ENCODE measurements around the gene SDF4.

The SDF4 gene

DNA sequence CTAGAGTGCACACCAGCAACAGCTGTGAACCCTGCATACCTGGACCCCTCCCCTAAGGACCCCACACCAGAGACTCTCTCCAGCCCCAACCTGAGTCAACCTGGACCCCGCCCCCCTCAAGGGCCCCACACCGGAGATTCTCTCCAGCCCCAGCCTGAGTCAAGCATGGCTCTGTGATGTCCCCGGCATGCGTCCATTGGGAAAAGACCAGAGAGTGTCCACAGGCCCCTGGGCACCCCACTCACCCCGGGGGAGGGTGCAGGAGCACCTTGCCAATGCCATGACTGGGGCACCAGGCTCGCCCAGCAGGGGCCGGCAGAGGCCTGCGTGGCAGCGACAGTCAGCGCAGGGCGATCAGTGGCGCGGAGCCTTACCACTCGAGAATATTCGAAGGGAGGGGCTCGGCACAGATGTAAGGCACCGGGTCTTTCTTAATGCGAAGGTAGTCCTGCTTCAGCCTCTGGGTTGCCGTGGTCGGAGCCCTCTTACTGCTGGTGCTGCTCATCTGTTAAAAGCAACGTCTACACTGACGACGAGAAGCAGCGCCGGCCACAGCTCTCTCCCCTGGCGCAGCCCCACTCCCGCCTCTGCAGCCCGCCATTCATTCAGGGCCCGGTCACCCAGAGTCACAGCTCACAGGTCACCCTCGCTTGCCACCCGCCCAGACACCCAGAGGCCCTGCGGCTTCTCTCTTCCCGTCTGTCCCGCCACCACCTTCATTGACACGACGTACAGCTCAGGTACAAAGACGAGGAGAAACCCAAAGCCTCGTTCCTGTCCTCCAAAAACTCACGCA lies 35.9 kb upstream of the SDF4 start:
- no peaks in the 10 kb centered on the region for H3K27me3 Mint-ChIP-seq (ENCODE audit: low read depth)
- peaks cover 34% of the 10 kb centered on the region for H3K36me3 Mint-ChIP-seq (ENCODE audit: low read depth)
- no peaks in the 10 kb centered on the region for H3K9me3 Mint-ChIP-seq
- no peak overlapping the region for H3K27ac Mint-ChIP-seq
- no peak overlapping the region for H3K4me3 Mint-ChIP-seq
- DNase-seq (ENCODE audit: low spot score) = no peak
- H3K4me1 Mint-ChIP-seq (ENCODE audit: low read depth) = peaks cover 24% of the 10 kb centered on the region

DNA sequence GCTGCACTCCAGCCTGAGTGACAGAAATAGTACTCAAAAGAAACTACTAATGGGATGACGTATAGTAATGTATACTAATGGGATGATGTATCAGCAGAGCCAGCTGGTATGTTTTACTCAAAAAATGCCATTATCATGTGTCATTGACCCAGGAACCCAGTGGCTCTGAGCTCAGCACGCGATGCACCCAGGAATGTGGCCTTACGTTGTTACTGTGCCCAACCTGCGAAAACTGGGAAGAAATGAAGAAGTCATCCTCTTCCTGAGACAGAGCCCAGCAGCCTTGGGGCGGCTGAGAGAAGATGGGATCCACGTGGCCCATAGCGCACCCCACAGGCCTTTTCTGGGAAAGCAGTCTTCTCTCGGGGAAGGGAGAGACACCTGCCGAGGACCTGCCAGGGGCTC lies 33.1 kb upstream of the SDF4 start:
- DNase-seq (ENCODE audit: low spot score) = no peak
- H3K36me3 Mint-ChIP-seq (ENCODE audit: low read depth) = peaks cover 35% of the 10 kb centered on the region
- peaks cover 2% of the 10 kb centered on the region for H3K4me1 Mint-ChIP-seq (ENCODE audit: low read depth)

DNA sequence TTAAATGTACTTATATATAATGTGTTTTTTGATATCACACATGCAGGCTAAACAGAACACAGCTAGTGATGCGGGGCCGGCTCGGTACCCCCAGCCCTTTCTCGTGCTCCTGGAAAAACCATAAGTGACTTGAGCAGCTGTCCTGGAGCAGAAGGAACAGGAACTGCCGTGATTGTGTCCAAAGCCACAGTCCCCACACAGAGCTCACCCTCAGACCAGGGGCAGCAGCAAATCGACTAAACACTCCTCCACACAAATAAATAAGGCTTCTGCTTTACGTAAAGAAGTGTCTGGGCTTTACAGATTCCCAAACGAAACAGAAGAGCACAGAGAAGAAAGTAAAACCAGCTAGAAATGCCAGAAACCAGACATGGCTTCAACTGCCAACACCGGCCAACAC lies 32.2 kb upstream of the SDF4 start:
- Mint-ChIP-seq H3K4me1 (ENCODE audit: low read depth) (peaks cover 2% of the 10 kb centered on the region), H3K36me3 (ENCODE audit: low read depth) (peaks cover 40% of the 10 kb centered on the region), H3K9me3 (no peaks in the 10 kb centered on the region), H3K4me3 (no peak overlapping the region), H3K27ac (no peak overlapping the region), H3K27me3 (ENCODE audit: low read depth) (no peaks in the 10 kb centered on the region)
- no peak for DNase-seq (ENCODE audit: low spot score)

More for the DNA sequence above, 33.1 kb upstream of the SDF4 start:
- no peak overlapping the region for H3K4me3 Mint-ChIP-seq
- no peak overlapping the region for H3K27ac Mint-ChIP-seq
- no peaks in the 10 kb centered on the region for H3K27me3 Mint-ChIP-seq (ENCODE audit: low read depth)
- no peaks in the 10 kb centered on the region for H3K9me3 Mint-ChIP-seq

DNA sequence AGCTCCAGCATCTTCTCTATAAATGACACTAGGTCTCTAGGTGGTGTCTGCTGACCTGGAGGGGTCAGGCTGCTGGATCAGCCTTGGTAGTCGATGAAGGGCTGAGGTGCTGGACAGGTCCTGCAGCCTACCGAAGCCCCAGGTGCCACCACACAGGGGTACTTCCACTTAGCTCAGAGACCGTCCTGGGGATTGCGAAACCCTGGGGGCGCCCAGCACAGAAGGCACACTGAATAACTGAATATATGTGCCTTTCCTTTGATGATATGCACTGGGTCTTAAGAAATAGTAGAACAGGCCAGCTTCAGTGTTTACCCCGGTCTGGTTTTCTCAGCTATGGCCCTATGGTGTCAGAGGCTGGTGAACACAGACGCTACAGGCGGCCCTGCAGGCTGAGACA lies 31.0 kb upstream of the SDF4 start:
- Mint-ChIP-seq H3K4me1 (ENCODE audit: low read depth) (peaks cover 4% of the 10 kb centered on the region), H3K36me3 (ENCODE audit: low read depth) (peaks cover 42% of the 10 kb centered on the region)

DNA sequence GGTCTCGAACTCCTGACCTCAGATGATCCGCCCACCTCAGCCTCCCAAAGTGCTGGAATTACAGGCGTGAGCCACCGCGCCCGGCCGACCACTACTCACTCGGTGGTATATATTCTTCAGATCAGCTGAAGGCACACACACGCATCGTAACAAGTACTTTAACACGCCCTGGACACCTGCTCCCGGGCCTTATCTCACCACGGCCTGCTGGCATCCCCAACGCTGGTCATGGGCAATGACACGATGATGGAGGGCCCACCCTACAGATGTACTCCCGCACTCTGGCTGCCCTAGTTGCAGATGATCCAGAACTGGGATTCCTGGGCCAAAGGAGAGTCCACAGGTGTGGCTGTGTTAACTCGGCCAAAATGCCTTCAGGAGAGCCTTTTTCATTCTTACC lies 30.3 kb upstream of the SDF4 start:
- no peaks in the 10 kb centered on the region for H3K27me3 Mint-ChIP-seq (ENCODE audit: low read depth)
- H3K27ac Mint-ChIP-seq = no peak overlapping the region
- H3K9me3 Mint-ChIP-seq = no peaks in the 10 kb centered on the region
- no peak for DNase-seq (ENCODE audit: low spot score)
- no peak overlapping the region for H3K4me3 Mint-ChIP-seq
- peaks cover 41% of the 10 kb centered on the region for H3K36me3 Mint-ChIP-seq (ENCODE audit: low read depth)
- peaks cover 5% of the 10 kb centered on the region for H3K4me1 Mint-ChIP-seq (ENCODE audit: low read depth)

More for the DNA sequence above, 31.0 kb upstream of the SDF4 start:
- Mint-ChIP-seq H3K4me3 (no peak overlapping the region), H3K27me3 (ENCODE audit: low read depth) (no peaks in the 10 kb centered on the region), H3K9me3 (no peaks in the 10 kb centered on the region), H3K27ac (no peak overlapping the region)
- no peak for DNase-seq (ENCODE audit: low spot score)

DNA sequence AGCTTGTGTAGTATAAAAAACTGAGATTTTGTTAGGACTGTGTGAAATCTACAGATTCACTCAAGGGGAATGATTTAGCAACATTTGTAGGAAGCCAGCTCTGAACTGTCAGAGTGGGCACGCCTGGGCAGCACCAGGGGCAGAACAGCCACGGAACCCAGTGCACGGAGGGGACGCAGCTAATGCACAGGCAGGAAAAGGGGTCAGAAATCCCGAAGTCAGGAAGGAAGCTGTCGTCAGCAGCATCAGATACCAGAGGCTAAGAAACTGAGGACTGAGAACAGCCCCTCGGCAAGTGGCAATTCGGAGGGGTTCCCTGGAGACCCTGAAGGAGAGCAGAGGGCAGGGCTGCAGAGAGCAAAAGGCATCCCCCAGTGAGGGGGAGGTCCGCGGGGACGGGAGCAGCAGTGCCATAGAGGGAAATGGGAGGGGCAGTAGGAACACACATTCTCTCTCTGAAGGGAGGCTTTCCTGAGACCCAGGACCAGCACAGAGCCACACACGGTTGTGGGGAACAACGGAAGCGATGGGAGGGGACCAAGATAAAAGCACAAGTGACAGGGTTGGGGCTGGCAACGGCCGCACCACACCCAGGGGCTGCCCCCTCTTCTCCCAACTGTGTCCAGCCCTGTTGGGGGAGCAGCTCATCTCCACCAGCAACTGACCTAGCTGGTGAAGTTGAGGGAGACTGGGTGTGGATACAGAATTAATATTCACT lies 29.2 kb upstream of the SDF4 start:
- peaks cover 5% of the 10 kb centered on the region for H3K4me1 Mint-ChIP-seq (ENCODE audit: low read depth)
- no peaks in the 10 kb centered on the region for H3K9me3 Mint-ChIP-seq
- peak overlapping the region; percentile 55 for H3K27ac Mint-ChIP-seq
- H3K4me3 Mint-ChIP-seq = peak overlapping the region; percentile 37
- no peaks in the 10 kb centered on the region for H3K27me3 Mint-ChIP-seq (ENCODE audit: low read depth)
- DNase-seq (ENCODE audit: low spot score) = no peak
- H3K36me3 Mint-ChIP-seq (ENCODE audit: low read depth) = peaks cover 42% of the 10 kb centered on the region

DNA sequence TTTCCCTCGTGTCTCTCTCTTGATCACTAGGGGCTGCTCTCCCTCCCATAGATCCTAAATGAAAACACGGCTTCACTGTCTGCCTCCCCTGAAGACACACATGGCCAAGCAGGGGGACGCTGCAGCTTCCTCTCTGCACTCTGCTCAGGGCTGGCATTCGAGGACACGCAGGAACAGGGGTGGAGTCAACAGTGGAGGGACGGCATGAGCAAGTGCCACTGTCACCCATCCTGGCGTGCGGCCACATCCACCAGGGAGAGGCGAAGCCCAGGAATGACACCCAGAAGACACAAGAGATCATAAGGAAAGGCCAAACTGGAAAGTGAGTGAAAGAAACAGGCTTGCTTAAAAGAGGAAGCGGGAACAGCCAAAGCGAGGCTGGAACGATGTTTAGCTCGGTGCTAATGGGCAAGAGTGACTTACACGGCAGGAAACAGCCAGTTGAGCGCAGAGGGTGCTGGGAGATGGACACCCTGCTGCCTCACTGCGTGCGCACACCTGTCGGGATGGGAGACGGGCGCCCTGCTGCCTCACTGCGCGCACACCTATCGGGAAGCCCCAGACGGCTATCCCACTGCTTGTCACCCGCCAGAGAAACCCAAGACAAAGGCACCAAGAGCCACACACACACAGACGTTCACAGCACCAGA lies 28.3 kb upstream of the SDF4 start:
- no peaks in the 10 kb centered on the region for H3K27me3 Mint-ChIP-seq (ENCODE audit: low read depth)
- no peak overlapping the region for H3K4me3 Mint-ChIP-seq
- peaks cover 5% of the 10 kb centered on the region for H3K4me1 Mint-ChIP-seq (ENCODE audit: low read depth)
- H3K27ac Mint-ChIP-seq = peak overlapping the region; percentile 45
- no peak for DNase-seq (ENCODE audit: low spot score)
- H3K36me3 Mint-ChIP-seq (ENCODE audit: low read depth) = peaks cover 38% of the 10 kb centered on the region
- no peaks in the 10 kb centered on the region for H3K9me3 Mint-ChIP-seq

DNA sequence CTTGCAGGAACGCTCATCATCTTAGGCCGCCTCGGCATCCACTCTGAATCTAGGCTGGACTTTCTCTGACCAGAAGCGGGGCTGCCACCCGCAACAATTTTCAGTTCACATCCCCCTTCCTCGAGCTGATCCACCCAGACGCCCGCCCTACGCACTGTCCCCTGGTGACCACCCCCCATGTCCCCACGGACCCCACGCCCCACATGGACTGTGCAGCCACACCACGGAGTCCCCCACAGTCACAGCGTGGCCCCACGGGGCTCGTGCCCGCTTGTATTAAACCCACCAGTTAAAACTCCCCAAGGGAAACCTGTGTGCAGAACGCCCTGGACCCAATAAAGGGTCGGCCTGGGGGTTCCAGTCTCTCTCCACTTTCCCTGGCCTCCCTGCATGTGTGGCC lies 27.7 kb upstream of the SDF4 start:
- Mint-ChIP-seq H3K36me3 (ENCODE audit: low read depth) (peaks cover 43% of the 10 kb centered on the region), H3K4me3 (no peak overlapping the region), H3K9me3 (no peaks in the 10 kb centered on the region), H3K4me1 (ENCODE audit: low read depth) (peaks cover 5% of the 10 kb centered on the region), H3K27ac (peak overlapping the region; percentile 45), H3K27me3 (ENCODE audit: low read depth) (no peaks in the 10 kb centered on the region)
- no peak for DNase-seq (ENCODE audit: low spot score)

DNA sequence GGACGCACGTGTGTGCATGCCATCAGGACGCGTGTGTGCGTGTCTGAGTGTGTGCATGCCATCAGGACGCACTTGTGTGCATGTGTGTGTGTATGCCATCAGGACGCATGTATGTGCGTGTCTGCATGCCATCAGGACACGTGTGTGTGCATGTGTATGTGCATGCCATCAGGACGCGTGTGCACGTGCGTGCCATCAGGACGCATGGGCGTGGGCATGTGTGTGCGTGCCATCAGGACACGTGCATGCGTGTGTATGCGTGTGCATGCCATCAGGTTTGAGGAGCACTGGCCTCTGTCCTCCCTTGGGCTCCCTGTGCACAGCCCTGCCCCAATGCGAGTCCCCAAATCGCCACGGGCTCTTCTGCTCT lies 27.3 kb upstream of the SDF4 start:
- Mint-ChIP-seq H3K4me3 (no peak overlapping the region), H3K4me1 (ENCODE audit: low read depth) (peaks cover 5% of the 10 kb centered on the region), H3K27me3 (ENCODE audit: low read depth) (no peaks in the 10 kb centered on the region), H3K9me3 (no peaks in the 10 kb centered on the region), H3K36me3 (ENCODE audit: low read depth) (peaks cover 44% of the 10 kb centered on the region), H3K27ac (no peak overlapping the region)
- DNase-seq (ENCODE audit: low spot score) = no peak

DNA sequence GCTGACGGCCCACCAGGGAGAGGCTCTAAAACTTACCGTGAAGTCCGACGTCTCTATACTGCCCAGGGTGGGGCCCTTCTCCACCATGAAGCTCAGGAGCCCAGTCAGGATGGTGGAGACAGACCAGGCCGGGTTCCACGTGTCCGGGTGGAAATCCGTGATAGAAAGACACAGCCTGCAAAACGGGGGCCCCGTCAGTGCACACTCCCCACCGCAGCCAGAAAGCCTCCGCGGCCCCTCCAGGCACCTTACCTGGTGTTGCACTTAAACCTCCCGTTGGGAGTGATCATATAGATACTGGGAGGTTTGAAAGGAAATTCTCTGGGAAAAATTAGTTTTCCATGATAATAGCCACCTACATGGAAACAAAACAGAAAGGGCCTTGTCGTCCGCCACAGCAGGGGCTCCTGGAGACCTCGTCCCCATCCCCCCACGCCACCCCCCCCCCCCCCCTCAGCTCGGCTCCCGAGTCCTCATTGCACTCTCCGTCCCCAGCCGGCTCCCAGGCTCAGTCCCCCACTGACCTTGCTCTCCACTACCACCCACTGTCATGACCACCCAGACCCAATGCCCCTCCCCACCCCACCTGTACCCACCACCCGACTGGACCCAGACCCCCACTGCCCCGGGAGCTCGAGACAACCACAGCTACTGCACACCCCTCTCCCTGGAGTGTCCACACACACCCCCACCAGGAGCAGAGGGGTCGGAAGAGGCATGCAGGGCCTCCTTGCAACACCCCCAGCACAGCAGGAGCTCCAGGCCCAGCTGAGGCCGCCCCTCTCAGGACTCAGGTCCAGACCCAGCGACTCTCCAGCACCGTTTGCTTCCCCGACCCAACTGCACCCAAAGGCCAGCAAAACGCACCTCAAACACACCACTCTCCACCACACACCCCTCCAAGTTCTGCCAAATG lies 25.4 kb upstream of the SDF4 start:
- H3K9me3 Mint-ChIP-seq = no peaks in the 10 kb centered on the region
- H3K4me1 Mint-ChIP-seq (ENCODE audit: low read depth) = peaks cover 5% of the 10 kb centered on the region
- H3K27me3 Mint-ChIP-seq (ENCODE audit: low read depth) = no peaks in the 10 kb centered on the region
- no peak overlapping the region for H3K4me3 Mint-ChIP-seq
- H3K36me3 Mint-ChIP-seq (ENCODE audit: low read depth) = peaks cover 48% of the 10 kb centered on the region
- DNase-seq (ENCODE audit: low spot score) = no peak
- peak overlapping the region; percentile 54 for H3K27ac Mint-ChIP-seq

DNA sequence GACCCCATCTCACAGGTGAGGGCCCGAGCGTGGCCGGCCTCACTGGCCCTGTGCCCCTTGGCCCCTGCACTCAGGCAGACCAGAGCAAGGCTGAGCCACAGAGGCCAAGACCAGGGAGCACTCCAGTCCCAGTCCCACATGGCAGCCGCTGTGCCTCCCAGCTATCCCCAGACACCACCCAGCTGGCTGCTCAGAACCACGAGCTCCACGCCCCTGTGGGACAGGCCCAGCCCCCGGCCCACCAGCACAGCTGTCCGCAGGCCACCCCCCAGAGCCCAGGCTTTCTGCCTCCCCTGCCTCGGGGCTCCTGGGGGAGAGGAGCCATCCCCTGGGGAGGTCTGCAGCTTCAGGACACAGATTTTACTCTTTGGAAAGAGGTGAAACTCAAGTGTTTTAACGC lies 23.8 kb upstream of the SDF4 start:
- no peaks in the 10 kb centered on the region for H3K9me3 Mint-ChIP-seq
- peaks cover 46% of the 10 kb centered on the region for H3K36me3 Mint-ChIP-seq (ENCODE audit: low read depth)
- DNase-seq (ENCODE audit: low spot score) = no peak
- H3K27me3 Mint-ChIP-seq (ENCODE audit: low read depth) = no peaks in the 10 kb centered on the region
- no peak overlapping the region for H3K4me3 Mint-ChIP-seq
- H3K27ac Mint-ChIP-seq = no peak overlapping the region
- peaks cover 8% of the 10 kb centered on the region for H3K4me1 Mint-ChIP-seq (ENCODE audit: low read depth)

DNA sequence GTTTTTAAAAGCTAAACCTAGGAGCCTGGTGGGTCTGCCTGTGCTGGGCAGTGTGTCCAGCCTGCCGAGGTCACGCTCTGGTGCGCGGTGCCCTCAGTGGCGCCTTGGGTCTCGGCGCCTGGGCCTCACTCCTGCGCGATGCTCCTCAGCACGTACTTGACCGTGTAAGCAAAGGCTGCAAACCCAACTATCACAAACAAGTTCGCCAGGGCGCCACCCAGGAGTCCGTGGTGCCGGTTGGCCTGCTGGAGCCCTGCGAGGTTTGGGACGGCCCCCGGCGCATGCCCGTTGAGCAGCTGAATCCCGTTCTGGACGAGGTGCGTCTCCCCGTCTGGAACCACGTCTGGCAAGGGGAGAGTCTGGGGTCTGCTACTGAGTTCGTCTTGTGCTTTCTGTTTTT lies 23.3 kb upstream of the SDF4 start:
- H3K4me3 Mint-ChIP-seq = no peak overlapping the region
- H3K27me3 Mint-ChIP-seq (ENCODE audit: low read depth) = no peaks in the 10 kb centered on the region
- peaks cover 10% of the 10 kb centered on the region for H3K4me1 Mint-ChIP-seq (ENCODE audit: low read depth)
- no peaks in the 10 kb centered on the region for H3K9me3 Mint-ChIP-seq
- DNase-seq (ENCODE audit: low spot score) = no peak
- H3K27ac Mint-ChIP-seq = no peak overlapping the region
- peaks cover 42% of the 10 kb centered on the region for H3K36me3 Mint-ChIP-seq (ENCODE audit: low read depth)

DNA sequence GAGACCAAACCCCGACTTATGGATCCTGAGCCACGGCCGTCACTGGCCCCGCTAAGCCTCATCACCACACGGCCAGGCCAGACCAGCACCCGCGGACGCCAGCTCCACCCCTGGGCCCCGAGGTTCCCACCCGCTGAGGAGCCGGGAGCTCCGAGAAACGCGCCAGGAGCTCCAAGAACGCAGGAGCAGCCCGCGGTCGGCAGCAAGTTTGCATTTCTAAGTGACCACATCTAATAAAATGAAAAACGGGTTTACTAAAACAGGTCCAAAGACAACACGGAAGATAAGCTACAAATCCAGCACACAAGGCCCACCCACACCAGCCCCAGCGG lies 22.8 kb upstream of the SDF4 start:
- Mint-ChIP-seq H3K4me1 (ENCODE audit: low read depth) (peaks cover 10% of the 10 kb centered on the region), H3K9me3 (no peaks in the 10 kb centered on the region), H3K4me3 (no peak overlapping the region), H3K27me3 (ENCODE audit: low read depth) (no peaks in the 10 kb centered on the region), H3K36me3 (ENCODE audit: low read depth) (peaks cover 38% of the 10 kb centered on the region), H3K27ac (no peak overlapping the region)
- DNase-seq (ENCODE audit: low spot score) = no peak

All from T-helper 2 cell treated with Interferon-gamma antibody and Interleukin-4, amounts not matched to agents 5 μg/mL and 100 μg/mL, for 36 hours (primary cell).